ENCODE measurements around the gene NRIP2. TPM values are rescaled to one million over a fixed set of nuclear protein-coding genes. Genes with fewer than 3 reads are reported as not detected.
"Not testable (repeated sequence)": the region's sequence is repeated elsewhere in the genome, so short reads cannot be mapped to it uniquely, and the experiment has no call there.

Gene NRIP2
- total RNA-seq, 1 donor from 2014 or later, result not detected

DNA sequence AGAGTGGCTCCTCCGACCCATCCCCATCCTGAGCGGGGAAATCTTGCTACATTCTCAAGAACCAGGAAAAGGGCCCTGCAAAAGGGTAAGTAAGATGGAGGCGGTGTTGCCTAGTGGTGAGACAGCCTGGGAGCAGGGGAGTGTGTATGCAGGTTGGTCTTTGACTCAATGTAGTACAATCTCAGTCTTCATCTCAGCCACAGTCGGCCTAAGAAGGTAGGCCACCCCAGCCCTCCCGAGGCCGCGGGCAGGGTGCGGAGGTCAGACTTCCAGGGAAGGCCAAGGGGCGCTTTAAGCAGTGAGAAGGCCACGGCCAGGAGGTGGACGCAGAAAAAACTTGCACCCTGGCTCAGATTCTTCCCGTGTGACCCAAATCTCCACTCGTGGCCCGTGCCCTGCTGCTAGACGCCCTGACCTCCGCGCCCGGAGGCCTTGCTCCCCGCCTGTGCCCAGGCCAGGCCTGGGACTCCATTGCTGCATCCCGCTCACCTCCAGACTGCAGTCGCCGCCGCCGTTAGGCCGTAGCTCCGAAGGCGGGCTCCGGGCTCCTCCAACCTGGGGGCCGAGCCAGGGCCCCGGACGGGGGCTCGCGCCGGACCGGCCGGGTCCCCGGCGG, 41.7 kb upstream of the NRIP2 start:
- DNase-seq (ENCODE audit: low spot score in 2 of 2, unreplicated experiment in 2 of 2), result no peak
- no peaks in the 10 kb centered on the region for H3K9me3 Mint-ChIP-seq
- H3K27ac Mint-ChIP-seq, result peak overlapping the region; percentile 75
- peak overlapping the region; percentile 73 for H3K4me3 Mint-ChIP-seq
- peaks cover 21% of the 10 kb centered on the region for H3K4me1 Mint-ChIP-seq
- TF ChIP-seq, protein P1, sequence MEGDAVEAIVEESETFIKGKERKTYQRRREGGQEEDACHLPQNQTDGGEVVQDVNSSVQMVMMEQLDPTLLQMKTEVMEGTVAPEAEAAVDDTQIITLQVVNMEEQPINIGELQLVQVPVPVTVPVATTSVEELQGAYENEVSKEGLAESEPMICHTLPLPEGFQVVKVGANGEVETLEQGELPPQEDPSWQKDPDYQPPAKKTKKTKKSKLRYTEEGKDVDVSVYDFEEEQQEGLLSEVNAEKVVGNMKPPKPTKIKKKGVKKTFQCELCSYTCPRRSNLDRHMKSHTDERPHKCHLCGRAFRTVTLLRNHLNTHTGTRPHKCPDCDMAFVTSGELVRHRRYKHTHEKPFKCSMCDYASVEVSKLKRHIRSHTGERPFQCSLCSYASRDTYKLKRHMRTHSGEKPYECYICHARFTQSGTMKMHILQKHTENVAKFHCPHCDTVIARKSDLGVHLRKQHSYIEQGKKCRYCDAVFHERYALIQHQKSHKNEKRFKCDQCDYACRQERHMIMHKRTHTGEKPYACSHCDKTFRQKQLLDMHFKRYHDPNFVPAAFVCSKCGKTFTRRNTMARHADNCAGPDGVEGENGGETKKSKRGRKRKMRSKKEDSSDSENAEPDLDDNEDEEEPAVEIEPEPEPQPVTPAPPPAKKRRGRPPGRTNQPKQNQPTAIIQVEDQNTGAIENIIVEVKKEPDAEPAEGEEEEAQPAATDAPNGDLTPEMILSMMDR (IDR thresholded peaks at IDR 0.05; ENCODE audit: unreplicated experiment), result no peak
- H3K36me3 Mint-ChIP-seq, result peaks cover 4% of the 10 kb centered on the region
- no peaks in the 10 kb centered on the region for H3K27me3 Mint-ChIP-seq (ENCODE audit: low read depth)

DNA sequence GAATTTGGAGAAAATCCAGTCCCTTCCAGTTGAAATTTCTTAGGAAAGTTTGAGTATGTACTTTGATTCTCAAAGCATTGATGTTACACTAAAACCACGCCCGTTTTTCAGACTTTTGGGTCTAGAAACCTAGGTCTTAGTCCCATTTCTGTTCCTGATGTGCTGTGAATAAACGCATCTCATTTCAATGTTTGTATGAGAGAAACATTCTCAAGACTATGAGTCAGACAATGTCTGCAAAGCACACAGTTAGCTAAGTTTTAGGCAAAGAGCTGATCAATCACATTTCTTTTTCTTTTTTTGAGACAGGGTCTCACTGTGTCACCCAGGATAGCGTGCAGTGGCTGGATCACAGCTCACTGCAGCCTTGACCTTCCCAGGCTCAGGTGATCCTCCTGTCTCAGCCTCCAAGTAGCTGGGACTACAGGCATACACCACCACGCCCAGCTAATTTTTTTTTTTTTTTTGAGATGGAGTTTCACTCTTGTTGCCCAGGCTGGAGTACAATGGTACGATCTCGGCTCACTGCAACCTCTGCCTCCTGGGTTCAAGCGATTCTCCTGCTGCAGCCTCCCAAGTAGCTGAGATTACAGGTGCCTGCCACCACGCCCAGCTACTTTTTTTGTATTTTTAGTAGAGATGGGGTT, 34.3 kb upstream of the NRIP2 start:
- H3K36me3 Mint-ChIP-seq, result peaks cover 18% of the 10 kb centered on the region
- not testable (repeated sequence) for H3K4me3 Mint-ChIP-seq; H3K27me3 Mint-ChIP-seq (ENCODE audit: low read depth)

GRCh38 chr12:2864198-2864597, 29.4 kb upstream of the NRIP2 start:
- Mint-ChIP-seq H3K4me3 (no peak overlapping the region), H3K36me3 (peaks cover 29% of the 10 kb centered on the region)

More for the DNA sequence above, 34.3 kb upstream of the NRIP2 start:
- H3K27ac Mint-ChIP-seq; H3K9me3 Mint-ChIP-seq; H3K4me1 Mint-ChIP-seq; DNase-seq (ENCODE audit: low spot score in 2 of 2, unreplicated experiment in 2 of 2): not testable (repeated sequence)

GRCh38 chr12:2863402-2863801, 28.6 kb upstream of the NRIP2 start:
- H3K27me3 Mint-ChIP-seq (ENCODE audit: low read depth); H3K27ac Mint-ChIP-seq; DNase-seq (ENCODE audit: low spot score in 2 of 2, unreplicated experiment in 2 of 2); H3K9me3 Mint-ChIP-seq; H3K4me3 Mint-ChIP-seq; H3K4me1 Mint-ChIP-seq: not testable (repeated sequence)
- peaks cover 29% of the 10 kb centered on the region for H3K36me3 Mint-ChIP-seq

More at GRCh38 chr12:2864198-2864597, 29.4 kb upstream of the NRIP2 start:
- Mint-ChIP-seq H3K9me3 (no peaks in the 10 kb centered on the region), H3K27ac (no peak overlapping the region), H3K27me3 (ENCODE audit: low read depth) (no peaks in the 10 kb centered on the region), H3K4me1 (no peaks in the 10 kb centered on the region)
- TF ChIP-seq, protein P1 (IDR thresholded peaks at IDR 0.05; ENCODE audit: unreplicated experiment), result no peak
- no peak for DNase-seq (ENCODE audit: low spot score in 2 of 2, unreplicated experiment in 2 of 2)

DNA sequence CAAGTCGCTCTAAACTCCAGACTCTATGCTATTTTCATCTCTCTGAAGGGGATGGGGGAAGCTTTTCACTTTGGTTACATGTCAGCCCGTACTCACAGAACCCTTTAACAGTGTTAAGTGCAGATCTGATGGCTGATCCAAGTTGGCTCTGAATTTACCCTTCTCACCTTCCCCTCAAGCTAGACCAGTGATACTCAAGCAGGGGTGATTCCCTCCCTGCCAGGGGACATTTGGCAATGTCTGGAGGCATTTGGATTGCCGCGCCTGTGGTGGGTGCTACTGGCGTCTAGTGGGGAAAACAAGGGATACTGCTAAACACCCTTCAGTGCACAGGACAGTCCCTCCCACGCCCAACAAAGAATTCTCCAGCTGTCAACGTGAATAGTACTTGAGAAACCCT, 28.0 kb upstream of the NRIP2 start:
- H3K27ac Mint-ChIP-seq, result no peak overlapping the region
- no peaks in the 10 kb centered on the region for H3K4me1 Mint-ChIP-seq
- no peaks in the 10 kb centered on the region for H3K9me3 Mint-ChIP-seq
- peaks cover 27% of the 10 kb centered on the region for H3K36me3 Mint-ChIP-seq
- no peak overlapping the region for H3K4me3 Mint-ChIP-seq
- no peak for DNase-seq (ENCODE audit: low spot score in 2 of 2, unreplicated experiment in 2 of 2)
- no peaks in the 10 kb centered on the region for H3K27me3 Mint-ChIP-seq (ENCODE audit: low read depth)
- TF ChIP-seq, protein P1 (IDR thresholded peaks at IDR 0.05; ENCODE audit: unreplicated experiment), result no peak

GRCh38 chr12:2860170-2860569, 25.3 kb upstream of the NRIP2 start:
- H3K27me3 Mint-ChIP-seq (ENCODE audit: low read depth), result no peaks in the 10 kb centered on the region
- H3K36me3 Mint-ChIP-seq, result peaks cover 21% of the 10 kb centered on the region

More at GRCh38 chr12:2860170-2860569, 25.3 kb upstream of the NRIP2 start:
- Mint-ChIP-seq H3K4me3 (no peak overlapping the region), H3K9me3 (no peaks in the 10 kb centered on the region), H3K4me1 (peaks cover 2% of the 10 kb centered on the region), H3K27ac (no peak overlapping the region)
- TF ChIP-seq, protein P1 (IDR thresholded peaks at IDR 0.05; ENCODE audit: unreplicated experiment), result no peak
- no peak for DNase-seq (ENCODE audit: low spot score in 2 of 2, unreplicated experiment in 2 of 2)

Measured in mesothelial cell of epicardium (in vitro differentiated cells).